Measurements from ENCODE around the gene RPL34.

DNA sequence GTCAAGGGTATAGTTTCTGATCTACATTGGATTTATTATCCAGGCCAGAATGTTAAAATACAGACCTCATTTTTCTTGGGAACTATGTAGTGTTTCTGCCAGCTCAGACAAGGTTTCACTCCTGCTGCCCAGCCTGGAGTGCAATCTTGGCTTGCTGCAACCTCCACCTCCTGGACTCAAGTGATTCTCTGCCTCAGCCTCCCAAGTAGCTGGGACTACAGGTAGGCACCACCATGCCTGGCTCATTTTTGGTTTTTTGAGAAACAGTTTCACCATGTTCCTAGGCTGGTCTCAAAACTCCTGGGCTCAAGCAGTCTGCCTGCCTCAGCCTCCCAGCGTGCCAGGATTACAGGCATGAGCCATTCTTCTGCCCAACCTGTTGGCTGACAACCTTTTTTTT, 5.7 kb downstream of the RPL34 start:
- no peak for TF ChIP-seq CTCF (IDR thresholded peaks at IDR 0.05)
- no peak for TF ChIP-seq EP300 (IDR thresholded peaks at IDR 0.05)
- no peak for TF ChIP-seq POLR2A (IDR thresholded peaks at IDR 0.05)
